Measurements from ENCODE around the gene EXOC3L1.

EXOC3L1 gene

DNA sequence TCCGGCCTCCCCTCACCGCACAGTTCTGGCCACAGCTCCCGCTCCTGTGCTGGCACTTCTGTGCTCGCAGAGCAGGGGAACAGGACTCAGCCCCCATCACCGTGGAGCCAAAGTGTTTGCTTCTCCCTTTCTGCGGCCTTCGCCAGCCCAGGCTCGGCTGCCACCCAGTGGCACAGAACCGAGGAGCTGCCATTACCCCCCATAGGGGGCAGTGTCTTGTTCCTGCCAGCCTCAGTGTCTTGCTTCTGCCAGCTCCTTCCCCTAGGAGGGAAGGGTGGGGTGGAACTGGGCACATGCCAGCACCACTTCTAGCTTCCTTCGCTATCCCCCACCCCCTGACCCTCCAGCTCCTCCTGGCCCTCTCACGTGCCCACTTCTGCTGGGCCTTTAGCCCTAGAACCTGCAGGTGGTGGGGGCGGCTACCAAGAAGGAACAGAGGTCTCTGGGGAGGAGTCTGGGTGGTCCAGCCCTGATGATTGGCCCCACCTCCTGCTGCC is 8.3 kb upstream of the EXOC3L1 start:
- no peak for FAIRE-seq

GRCh38 chr16:67197704-67198103 is 7.8 kb upstream of the EXOC3L1 start:
- FAIRE-seq, result no peak

DNA sequence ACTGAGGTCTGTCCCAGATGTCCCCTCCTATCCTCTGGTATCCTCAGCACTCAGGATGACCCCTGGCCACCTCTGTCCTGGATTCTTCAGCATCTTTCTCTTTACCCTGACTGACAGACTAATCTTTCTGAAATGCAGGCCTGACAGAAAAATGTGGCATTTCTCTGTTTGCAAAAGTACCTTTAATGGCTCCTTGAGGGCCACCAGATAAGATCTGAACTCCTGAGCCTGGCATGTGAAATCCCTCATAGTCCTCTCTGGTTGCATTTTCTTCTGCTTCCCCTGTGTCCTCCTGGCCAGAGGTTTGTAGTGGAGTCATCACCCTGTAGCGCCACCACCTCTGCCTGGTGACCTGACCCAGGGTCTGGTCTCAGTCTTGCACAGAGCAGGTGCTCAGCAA is 6.9 kb upstream of the EXOC3L1 start:
- no peak for FAIRE-seq

- FAIRE-seq, result no peak
These were observed 5.7 kb upstream of the EXOC3L1 start for GRCh38 chr16:67195676-67196075.

DNA sequence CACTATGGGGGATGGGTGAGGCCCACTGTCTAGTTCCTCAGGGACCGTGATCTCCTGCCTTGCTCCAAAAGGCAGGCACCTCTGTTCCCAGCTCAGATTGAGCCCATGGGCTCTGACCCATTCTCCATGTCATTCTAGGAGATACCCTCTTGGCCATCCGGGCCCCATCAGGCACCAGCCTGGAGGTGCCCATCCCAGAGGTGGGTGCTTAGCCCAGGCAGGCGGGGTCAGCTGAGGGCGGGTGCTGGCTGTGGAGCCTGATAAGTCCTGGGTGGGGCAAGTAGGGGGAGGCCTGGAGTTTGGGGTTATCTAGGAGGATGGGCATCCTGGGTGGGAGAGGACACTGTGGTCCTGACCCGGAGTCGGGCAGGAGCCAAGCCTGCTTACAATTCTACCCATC is 4.3 kb upstream of the EXOC3L1 start:
- no peak for FAIRE-seq

GRCh38 chr16:67193536-67193935 is 3.6 kb upstream of the EXOC3L1 start:
- no peak for FAIRE-seq

DNA sequence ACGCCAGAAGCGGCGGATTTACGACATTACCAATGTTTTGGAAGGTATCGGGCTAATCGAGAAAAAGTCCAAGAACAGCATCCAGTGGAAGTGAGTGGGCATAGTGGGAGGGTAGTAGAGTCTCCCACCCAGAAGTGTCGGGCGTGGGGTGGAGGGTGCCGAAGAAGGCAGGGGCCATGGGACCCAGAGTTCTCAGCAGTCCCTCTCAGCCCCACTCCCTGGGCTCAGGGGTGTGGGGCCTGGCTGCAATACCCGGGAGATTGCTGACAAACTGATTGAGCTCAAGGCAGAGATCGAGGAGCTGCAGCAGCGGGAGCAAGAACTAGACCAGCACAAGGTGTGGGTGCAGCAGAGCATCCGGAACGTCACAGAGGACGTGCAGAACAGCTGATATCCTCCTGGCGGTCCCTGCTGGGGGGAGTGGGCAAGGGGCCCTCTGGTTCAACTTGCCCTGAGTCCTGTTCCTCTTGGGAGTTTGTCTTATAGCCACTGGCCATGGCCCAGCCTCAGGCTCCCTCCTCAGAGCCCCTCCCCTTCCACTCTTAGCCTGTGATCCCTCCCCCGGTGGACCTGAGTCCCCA is 2.9 kb upstream of the EXOC3L1 start:
- no peak for FAIRE-seq

DNA sequence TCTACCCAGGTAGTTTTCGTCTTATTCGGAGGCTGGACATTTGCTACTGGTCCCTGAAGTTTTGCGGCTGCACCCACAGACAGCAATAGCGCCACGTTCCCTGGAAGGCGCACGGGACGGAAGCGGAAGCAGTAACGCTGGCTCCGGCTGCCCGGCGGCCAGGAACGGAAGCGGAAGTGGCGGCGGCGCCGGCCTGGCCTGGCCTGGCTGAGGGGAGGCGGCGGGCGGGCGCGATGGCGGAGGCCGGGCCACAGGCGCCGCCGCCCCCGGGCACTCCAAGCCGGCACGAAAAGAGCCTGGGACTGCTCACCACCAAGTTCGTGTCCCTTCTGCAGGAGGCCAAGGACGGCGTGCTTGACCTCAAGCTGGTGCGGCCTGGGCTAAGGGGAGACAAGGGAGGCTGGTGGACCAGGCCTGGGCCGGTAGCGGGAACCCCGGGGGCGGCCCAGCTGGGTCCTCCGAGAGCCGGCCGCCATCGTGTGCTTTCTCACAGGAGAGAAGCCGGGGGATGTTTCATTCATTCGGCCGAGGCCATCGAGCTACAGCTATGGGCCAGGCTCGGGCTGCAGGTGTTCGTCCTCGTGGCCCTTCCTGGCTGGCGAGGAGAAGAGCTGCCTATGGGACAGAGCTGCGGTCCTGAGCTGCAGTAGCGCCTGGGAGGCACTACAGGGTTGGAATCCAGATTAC is 2.2 kb upstream of the EXOC3L1 start, which contains the start of gene E2F4:
Gene E2F4 (plus strand): TSS at position 161 of the 687 bp plus-strand sequence. CDS start 73 bp downstream, at position 234.
- no peak for FAIRE-seq

GRCh38 chr16:67191411-67191994 is 1.6 kb upstream of the EXOC3L1 start:
- no peak for FAIRE-seq

DNA sequence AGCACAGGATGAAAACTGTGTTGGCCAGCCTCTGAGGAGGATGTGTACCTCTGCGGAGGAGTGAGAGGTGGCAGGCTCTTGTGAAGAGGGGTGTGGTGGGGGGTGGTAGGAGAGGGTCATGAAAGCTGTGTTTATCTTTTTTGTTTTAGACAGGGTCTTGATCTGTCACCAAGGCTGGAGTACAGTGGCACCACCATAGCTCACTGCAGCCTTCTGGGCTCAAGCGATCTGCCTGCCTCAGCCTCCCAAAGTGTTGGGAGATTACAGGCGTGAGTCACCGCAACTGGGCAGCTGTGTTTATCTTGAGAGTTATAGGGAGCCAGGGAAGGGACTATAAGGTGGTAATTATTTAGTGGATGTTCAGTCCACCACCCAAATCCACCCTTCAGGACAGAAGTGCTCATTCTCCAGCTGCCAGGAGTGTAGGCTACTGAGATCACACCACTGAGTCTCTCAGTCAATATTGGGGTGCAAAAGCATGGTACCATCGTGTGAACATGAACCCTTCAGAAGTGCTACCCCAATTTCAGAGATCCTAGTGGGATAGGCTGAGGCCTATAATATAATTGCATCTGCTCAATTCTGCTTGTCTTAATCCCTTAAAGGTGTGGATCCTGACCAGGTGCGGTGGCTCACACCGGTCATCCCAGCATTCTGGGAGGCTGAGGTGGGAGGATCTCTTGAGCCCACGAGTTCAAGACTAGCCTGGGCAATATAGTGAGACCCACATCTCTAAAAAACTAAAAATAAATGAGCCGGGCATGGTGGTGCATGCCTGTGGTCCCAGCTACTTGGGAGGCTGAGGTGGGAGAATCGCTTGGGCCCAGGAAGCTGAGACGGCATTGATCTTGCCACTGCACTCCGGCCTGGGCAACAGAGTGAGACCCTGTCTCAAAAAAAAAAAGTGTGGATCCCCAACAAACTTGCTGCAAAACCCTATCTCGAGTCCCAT is 788 bp upstream of the EXOC3L1 start:
- FAIRE-seq, result no peak

- FAIRE-seq, result no peak
These were observed 1.1 kb downstream of the EXOC3L1 start for GRCh38 chr16:67188798-67189197.

- no peak for FAIRE-seq
These were observed 1.6 kb downstream of the EXOC3L1 start for GRCh38 chr16:67188323-67188722.

GRCh38 chr16:67187175-67187890 is 2.6 kb downstream of the EXOC3L1 start:
- no peak for FAIRE-seq

DNA sequence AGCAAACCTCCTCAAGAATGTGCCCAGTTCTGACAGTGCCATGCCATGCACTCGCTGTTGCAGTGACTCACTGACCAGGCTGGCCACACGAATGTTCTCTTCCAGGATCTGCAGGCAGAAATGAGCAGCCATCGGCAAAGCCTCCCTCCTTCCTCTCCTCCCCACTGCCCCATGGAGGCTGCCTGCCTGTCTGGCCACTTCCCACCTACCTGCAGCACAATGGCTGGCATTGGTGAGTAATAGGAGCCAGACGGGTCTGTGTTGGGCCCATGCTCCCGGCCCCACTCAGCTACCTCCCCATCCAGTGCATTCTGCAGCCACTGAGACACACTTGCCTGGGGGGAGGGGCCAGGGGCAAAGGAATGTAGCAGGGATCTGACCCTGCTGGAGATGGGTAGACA is 3.4 kb downstream of the EXOC3L1 start:
- no peak for FAIRE-seq

- FAIRE-seq, result no peak
These were observed 4.2 kb downstream of the EXOC3L1 start for GRCh38 chr16:67185651-67186134.

DNA sequence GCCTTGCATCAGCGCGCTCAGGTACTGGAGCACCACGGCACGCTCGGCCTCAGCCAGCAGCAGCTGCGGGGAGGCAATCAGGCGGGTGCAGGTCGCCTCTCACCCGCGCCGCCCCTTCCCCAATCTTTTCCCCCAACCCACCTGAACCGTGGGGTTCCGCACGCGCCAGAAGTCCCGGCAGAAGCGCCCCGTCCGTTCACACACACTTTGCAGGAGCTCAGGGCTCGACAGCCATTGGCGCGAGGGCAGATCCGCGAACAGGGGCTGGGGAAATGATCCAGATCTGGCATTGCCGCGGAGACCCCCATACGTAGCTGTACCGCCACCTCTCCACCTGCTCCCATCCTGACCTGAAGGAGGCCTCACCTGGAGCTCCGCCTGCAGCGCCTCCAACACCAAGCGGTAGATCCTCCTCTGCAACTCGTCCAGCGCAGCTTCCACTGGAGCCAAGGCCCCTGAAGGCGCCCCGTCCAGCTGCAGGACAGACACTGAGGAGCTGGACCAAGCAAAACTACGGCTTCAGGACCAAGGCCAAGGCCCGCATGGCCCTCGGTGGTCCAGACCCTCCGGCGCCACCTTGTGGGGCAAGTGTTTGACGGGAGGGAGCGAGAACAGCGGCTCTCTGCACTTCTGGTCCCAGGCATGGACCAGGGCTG is 4.8 kb downstream of the EXOC3L1 start:
- FAIRE-seq, result no peak

DNA sequence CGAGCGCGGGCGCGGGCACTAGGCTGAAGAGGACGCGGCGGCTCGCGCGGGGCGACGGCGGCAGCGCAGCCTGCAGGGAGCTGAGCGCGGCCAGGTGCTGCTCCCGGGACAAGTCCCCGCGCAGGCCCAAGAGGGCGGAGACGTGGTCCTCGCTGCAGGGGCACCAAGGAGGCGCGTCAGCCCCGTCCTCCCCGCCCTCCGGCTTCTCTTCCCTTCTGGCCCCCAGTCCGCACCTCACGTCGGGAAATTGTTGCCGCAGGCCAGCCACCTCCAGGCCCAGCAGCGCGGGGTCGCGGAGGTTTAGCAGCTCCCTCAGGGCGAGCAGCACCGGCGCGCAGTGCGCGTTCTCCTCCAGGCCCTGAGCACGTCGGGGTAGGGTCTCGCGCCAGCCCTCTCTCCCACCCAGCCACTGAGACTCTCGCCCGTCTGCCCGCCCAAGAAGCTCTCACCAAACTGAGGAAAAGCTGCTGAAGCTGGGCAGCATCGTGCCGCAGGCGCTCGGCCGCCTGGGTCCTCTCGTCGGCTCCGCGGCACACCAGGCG is 5.4 kb downstream of the EXOC3L1 start:
- FAIRE-seq, result no peak

DNA sequence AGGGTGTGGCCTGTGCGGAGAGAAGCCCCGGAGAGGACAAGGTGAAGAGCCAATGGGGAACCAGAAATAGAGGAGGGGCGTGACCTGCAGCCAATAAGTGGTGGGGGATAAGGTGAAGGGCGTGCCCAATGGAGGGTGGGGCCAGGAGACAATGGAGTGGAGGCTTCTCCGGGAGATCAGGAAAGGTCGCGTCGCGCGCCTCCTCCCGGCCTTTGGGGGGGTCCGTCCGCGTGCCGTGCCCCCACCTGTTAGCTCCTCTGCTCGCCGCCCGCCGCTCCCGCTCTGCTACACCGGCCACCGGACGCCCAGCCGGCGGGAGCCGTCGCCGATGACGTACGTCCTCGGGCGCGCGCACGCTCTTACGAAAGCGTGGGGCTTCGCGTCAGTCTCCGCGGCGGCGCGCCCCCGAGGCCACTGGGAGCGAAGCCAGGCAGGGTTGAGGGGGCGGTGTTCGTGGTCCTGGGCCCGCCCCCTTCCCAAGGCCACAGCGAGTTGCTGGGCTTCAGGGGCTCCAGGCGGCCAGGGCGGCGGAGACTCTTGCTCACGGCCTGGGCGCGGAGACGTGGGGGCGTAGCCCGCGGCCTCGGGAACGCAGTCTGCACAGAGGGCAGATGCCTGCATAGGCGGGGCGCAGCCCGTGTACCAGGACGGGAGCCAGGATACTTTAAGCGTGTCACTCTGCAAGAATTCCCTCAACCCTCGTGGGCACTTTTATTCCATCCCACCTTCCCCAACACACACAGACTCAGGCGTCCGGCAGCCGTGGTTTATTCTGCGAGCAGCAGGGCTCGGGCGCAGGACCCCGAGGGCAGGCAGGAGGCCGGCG is 6.1 kb downstream of the EXOC3L1 start, which contains the start of gene MATCAP1:
Gene MATCAP1 (minus strand): TSS at position 337 of the 826 bp plus-strand sequence. CDS start 3,353 bp downstream, outside the sequence.
- FAIRE-seq, result peak; percentile 49

DNA sequence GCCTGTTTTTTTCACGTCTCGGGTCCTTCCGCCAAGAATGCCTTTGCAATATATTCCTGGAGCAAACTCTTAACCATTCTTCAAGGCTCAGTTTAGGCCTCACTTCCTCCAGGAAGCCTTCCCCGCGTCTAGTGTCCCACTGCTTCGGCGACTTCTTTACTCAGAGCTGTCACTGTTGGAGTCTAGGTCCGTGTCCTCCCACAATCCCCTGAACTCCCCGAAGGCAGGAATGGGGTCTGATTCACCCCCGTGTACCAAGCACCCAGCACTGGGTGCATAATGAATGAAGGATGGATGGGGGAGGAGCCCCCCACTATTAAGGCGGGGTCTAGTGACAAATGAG is 6.7 kb downstream of the EXOC3L1 start:
- FAIRE-seq, result no peak

GRCh38 chr16:67182288-67182687 is 7.6 kb downstream of the EXOC3L1 start:
- FAIRE-seq, result no peak
